Right lung (tissue), 5 donors: Measurements from ENCODE around the gene STYXL1. TPM values are rescaled to one million over a fixed set of nuclear protein-coding genes. Genes with fewer than 3 reads are reported as not detected.

Source experiments
- DNase-seq, 2 donors: peaks; one replicate each; pipeline ENCODE4 v3.0.0-alpha.2; 2013
- polyA plus RNA-seq, 5 donors: library from polyadenylated mRNA; unstranded; fragments of 120-200 nt; gene quantifications; one replicate each; pipeline versions ENCODE4 v1.2.1 to v1.2.3, GENCODE V29; 2013; ENCODE audit warnings: inconsistent platforms in 1 of 5, low replicate concordance in 1 of 5; ENCODE audit not compliant: insufficient read length in 5 of 5, insufficient read depth in 1 of 5

STYXL1 gene
- polyA plus RNA-seq, 5 donors, result 33.6 to 45.6 (median 43.2) TPM

DNA sequence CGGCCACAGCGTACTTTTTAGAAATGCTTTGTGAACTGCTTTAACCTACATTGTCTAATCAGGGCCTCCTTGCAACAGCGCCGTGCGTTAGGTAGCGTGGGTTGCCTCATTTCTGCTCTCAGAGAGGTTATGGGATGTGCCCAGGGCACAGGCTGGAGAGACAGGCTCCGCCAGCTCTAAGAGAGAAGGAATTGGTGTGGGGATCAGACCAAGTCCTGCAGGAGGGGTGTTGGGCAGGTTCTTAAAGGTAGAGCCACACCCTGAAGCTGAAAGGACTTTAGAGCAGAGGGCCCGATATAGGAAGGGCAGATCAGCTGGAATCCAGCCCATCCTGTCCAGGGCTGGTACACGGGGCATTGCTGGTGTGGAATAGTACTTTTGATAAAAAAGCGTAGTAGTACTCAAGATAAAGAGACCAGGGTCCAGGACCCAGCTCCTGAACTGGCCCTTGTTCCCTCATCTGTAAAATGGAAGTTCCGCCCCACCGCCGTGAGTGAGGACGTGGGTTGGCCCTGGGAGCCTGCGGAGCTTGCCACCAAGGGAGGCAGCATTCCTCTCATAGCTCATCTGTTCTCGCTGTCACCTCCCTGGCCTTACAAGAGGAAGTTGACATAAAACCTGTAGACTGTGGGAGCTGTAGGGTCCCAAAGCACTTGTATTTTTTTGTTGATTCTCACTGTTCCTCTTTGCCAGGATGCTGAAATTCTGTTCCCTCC, 90.6 kb downstream of the STYXL1 start:
- no peak for DNase-seq

- no peak for DNase-seq
These were observed 92.4 kb downstream of the STYXL1 start for GRCh38 chr7:75955331-75955955.

DNA sequence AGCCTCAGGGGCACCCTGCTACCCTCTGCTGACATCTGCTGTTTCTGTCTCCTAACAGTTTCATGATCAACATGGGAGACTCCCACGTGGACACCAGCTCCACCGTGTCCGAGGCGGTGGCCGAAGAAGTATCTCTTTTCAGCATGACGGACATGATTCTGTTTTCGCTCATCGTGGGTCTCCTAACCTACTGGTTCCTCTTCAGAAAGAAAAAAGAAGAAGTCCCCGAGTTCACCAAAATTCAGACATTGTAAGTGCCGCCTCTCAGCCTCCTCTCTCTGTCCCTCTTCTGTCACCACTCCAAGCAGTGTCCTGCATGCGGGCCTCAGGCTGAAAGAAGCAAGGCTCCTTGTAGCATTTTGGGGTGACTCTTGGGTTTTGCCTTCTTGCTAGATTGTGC, 93.9 kb downstream of the STYXL1 start:
- no peak for DNase-seq

DNA sequence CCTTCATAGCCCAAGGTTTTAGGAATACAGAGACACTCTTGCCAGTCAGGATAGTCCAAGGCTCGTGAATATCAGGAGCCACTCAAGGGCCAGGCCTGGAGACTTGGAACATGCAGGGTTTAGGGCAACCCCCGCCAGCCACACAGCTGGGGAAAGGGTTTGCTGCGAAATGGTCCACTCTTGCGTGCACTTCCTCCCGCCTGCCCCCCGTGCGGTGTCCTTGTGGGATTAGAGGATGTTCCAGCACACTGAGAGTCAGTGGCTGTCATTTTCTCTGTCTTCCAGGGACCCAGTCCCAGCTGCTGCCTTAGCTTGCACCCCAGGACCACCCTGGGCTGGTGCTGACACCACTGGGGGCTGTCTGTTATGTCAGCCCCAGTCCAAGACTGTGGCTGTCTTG, 94.4 kb downstream of the STYXL1 start:
- no peak for DNase-seq

DNA sequence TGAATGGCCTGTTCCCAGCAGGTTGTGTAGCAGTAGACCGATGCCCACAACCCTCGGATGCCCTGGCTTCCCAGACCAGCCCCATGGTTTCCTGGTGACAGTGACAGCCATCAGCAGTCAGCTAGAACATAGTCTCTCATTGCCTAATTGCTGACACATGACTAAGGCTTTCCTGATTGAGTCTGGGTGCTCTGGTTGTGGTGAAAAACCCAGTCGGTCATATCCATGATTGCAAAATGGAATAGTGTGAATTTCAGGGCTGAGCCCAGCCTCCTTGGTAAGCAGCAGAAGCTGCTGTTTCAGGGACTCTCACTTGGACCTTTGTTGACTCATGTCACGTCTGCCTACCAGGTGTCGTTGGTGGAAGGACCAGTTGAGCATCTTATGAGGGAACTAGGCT, 96.3 kb downstream of the STYXL1 start:
- no peak for DNase-seq

GRCh38 chr7:75950111-75950681, 97.6 kb downstream of the STYXL1 start:
- no peak for DNase-seq

GRCh38 chr7:75948179-75948578, 99.6 kb downstream of the STYXL1 start:
- DNase-seq, result no peak

Other genes with a start within 250 kb of the STYXL1 start
- gene CCL24, start 234.2 kb downstream of the STYXL1 start, polyA plus RNA-seq, result 1 to 10 TPM in 1 of 5 donors, under 1 TPM in 3, not detected in 1; 0.20 to 2.5 (median 0.49) TPM
- 10 to 100 TPM; 36.6 to 65.7 (median 45.4) TPM for gene RHBDD2, start 169.0 kb downstream of the STYXL1 start, polyA plus RNA-seq
- 10 to 100 TPM; 40.9 to 62.8 (median 48.1) TPM for gene POR, start 132.8 kb downstream of the STYXL1 start, polyA plus RNA-seq
- 10 to 100 TPM; 34.0 to 45.8 (median 42.5) TPM for gene TMEM120A, start 53.4 kb downstream of the STYXL1 start, polyA plus RNA-seq
- 100 to 1,000 TPM; 119 to 213 (median 152) TPM for gene MDH2, start 106 bp upstream of the STYXL1 start, polyA plus RNA-seq
- gene SRRM3, start 153.9 kb upstream of the STYXL1 start, polyA plus RNA-seq, result under 1 TPM; 0.40 to 0.82 (median 0.60) TPM